Stimulated activated CD4-positive, alpha-beta T cell treated with anti-CD3 and anti-CD28 coated beads, Interleukin-15, amount 100 ng/mL, for 1 hour (primary cell): ENCODE results near the gene KLHDC4.
"Not testable (repeated sequence)": the region's sequence is repeated elsewhere in the genome, so short reads cannot be mapped to it uniquely, and the experiment has no call there.

ENCODE experiments used
- DNase-seq, 2 donors: peaks; one replicate each; pipeline ENCODE4 v3.0.0-alpha.2; 2020; ENCODE audit warnings: low read depth in 1 of 2, low spot score in 1 of 2

Gene KLHDC4

DNA sequence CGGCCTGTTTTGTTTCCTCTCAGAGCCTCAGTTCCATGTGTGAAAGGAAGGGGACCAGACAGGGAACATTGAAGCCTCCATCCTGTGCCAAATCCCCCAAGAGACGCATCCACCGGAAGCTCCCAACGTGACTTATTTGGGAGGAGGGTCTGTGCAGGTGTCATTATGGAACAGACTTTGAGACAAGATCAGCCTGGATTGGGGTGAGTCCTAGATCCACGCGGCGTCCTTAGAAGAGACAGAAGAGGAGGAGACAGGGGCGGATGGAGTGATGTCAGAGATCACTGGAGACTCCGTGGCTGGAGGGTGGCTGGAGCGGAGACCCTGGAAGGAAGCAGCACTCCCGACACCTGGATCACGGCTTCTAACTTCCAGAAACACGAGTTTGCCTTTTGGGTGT lies 80.0 kb downstream of the KLHDC4 start:
- DNase-seq, result no peak

DNA sequence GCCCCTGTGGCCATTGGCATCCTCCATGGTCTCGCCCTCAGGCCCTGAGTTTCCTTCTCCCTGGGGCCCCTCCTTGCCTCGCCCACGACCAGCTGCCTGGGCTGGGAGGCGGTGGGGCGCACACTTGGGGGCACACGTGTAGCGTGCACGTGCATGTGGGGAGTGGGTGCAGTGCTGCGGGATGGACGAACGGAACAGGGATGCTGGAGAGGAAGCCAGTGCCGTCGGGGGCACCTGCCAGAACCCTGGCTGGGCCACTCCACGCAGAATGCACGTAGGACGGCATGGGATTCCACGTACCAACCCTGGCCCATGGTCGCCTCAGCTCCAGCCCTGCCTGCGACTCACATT lies 80.4 kb downstream of the KLHDC4 start:
- no peak for DNase-seq

- no peak for DNase-seq
These were observed 80.9 kb downstream of the KLHDC4 start for GRCh38 chr16:87684711-87685404.

DNA sequence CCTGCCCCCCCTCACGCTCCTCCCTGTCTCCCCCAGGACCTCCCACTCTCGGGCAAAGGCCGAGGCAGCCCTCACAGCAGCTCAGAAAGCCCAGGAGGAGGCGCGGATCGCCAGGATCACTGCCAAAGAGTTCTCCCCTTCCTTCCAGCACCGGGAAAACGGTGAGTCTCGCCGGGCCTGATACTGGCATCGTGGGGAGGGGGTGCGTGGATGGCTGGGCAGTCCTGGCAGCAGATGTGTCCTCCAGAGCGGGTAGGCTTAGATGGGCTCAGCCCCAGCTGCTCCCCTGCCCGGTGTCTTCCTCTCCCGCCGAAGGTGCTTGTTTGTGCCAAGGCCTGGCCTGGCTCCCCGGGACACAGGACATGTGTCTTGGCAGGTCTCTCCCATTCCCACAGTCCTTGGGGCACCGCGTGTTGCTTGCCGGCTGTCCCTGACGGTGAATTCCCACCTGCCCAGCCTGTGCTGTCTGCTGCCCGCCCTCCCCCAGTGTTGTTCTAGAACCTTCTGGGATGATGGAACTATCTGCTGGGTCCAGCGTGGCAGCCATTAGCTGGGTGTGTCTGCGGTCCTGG lies 81.6 kb downstream of the KLHDC4 start:
- DNase-seq, result no peak

GRCh38 chr16:87682852-87683399 lies 82.9 kb downstream of the KLHDC4 start:
- no peak for DNase-seq

GRCh38 chr16:87681981-87682570 lies 83.7 kb downstream of the KLHDC4 start:
- no peak for DNase-seq

DNA sequence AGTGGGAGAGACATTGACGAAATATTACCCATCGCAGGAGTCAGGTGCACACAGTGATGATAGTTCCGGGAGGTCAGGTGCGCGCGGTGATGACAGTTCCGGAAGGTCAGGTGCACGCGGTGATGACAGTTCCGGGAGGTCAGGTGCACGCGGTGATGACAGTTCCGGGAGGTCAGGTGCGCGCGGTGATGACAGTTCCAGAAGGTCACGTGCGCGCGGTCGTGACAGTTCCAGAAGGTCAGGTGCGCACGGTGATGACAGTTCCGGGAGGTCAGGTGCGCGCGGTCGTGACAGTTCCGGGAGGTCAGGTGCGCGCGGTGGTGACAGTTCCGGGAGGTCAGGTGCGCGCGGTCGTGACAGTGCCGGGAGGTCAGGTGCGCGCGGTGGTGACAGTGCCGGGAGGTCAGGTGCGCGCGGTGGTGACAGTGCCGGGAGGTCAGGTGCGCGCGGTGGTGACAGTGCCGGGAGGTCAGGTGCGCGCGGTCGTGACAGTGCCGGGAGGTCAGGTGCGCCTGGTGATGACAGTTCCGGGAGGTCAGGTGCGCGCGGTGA lies 84.7 kb downstream of the KLHDC4 start:
- not testable (repeated sequence) for DNase-seq

DNA sequence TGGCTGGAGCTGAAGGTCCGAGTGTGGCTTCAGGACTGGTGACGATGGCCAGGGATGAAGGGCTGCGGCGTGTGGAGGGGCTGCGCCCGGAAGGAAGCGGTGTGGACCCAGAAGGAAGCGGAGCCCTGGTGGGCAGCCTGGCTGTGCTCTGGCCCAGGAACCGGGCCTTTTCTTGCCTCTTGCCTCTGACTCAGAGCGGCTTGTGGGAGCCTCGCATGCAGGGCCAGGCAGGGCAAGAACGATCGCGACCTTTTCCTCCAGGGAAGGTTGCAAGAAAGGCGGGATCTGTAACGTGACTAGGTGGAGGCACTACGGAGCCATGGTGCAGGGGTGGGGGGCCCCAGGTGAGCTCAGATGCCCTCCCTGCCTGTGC lies 85.5 kb downstream of the KLHDC4 start:
- DNase-seq, result no peak

DNA sequence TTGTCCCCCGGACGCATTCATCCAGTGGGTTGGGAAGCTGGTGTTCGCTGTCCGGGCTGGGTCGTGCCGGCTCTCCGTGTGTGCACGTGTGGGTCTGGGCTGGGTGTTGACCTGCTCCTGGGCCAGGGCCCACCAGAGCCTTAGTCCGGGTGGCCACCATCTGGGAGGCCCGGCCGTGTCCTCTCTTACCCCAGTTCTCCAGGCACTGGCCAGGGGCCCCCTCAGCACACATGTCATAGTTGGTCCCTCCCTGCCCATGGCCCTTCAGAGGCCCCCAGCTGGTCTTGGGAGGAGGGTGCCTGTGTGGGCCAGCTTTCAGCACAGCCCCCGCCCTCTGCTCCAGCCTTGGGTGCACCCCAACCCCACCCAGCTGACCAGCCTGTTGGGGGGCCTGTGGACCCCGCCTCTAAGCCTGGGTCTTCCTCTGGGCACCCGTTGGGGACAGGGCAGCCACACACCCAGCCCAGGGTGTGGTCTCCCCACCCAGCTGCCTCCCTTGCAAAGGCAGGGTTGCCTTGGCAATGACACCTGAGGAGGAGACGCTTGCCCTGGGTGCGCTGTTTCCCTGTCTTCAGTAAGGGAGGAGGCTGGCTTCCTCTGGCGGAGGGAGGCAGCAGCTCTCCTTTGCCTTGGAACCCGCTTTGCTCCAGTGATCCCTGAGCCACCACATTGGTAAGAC lies 86.1 kb downstream of the KLHDC4 start:
- no peak for DNase-seq

DNA sequence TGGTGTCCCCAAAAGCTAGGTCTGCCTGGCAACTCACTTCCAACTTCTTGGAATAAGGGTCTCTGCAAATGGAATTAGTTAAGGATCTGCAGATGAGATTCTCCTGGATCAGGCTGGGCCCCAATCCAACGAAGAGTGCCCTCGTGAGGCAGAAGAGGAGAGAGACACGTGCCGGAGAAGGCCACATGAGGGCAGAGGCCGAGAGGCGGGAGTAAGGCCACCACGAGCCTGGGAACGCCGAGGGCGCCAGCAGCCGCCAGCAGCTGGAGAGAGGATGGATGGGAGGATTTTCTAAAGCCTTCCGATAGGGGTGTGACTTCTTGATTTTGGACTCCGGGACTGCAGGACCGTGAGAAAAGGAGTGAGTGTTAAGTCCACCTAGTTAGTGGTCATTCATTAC lies 87.2 kb downstream of the KLHDC4 start:
- no peak for DNase-seq

- no peak for DNase-seq
These were observed 88.0 kb downstream of the KLHDC4 start for GRCh38 chr16:87677830-87678229.

DNA sequence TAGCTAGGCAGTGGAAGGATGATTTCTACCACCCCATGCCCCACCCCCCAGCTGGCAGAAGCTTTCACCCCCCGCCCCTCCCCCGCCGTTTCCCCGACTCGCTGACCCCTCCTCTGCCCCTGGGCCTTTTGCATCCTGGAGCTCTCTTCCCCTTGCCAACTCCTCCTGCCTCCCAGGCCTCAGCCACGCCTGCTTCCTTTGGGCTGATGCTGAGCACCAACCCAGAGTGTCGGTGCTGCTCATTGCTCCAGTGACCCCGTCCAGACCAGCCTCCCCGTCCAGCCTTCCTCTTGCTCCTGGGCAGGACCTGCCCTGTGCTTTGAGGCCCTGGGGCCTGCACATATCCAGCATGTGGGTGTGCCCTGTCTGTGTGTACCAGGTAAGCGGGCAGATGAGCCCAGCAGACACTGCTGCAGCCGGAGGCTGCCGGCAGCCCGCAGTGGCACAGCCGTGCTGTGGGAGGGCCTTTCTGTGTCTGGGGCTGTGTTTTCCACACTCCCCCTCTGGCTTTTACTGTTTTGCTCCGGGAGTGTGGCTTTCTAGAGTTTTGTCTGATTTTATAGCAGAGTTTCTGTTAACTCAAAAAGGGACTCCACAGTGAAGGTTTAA lies 90.6 kb downstream of the KLHDC4 start:
- no peak for DNase-seq

- DNase-seq, result no peak
These were observed 91.4 kb downstream of the KLHDC4 start for GRCh38 chr16:87674419-87674818.

GRCh38 chr16:87671715-87672270 lies 94.0 kb downstream of the KLHDC4 start:
- DNase-seq, result no peak

GRCh38 chr16:87671221-87671620 lies 94.6 kb downstream of the KLHDC4 start:
- DNase-seq, result no peak

DNA sequence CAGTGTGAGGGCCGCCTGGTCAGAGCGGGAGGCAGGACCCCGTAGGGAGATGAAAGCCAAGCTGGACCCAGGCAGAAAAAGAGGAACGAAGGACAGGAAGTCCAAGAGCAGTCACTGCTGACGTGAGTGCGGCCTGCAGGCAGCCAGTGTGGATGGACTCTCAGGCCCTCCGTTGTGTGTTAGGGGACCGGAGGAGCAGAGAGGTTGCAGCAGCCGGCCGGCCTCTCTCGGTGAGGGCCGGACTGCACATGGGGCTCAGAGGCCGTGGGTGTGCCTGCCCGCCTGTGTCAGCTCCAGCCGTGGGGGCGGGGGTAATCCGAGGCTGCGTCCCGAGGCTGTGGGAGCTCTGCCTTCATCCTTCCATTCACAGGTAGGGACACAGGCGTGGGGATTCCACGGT lies 96.1 kb downstream of the KLHDC4 start:
- no peak for DNase-seq

DNA sequence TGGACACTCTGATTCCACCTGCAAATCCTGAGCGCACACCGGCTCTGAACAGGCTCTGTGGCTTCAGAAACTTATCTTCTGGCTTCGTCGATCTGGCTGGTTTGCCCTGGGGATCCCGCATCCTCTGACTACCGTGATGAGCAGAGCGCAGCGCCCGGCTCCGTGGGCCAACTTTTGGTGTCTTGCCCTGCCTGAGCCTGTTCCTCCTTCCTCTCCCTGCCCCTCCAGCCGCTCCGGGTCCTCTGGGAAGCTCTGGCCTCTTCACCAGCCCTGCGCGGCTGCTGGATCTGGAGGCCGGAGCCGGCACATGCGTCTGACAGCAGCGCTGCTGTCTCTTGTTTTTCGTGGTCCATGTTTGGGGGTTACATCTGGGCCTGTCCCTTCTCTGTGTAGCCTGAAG lies 97.8 kb downstream of the KLHDC4 start:
- no peak for DNase-seq

DNA sequence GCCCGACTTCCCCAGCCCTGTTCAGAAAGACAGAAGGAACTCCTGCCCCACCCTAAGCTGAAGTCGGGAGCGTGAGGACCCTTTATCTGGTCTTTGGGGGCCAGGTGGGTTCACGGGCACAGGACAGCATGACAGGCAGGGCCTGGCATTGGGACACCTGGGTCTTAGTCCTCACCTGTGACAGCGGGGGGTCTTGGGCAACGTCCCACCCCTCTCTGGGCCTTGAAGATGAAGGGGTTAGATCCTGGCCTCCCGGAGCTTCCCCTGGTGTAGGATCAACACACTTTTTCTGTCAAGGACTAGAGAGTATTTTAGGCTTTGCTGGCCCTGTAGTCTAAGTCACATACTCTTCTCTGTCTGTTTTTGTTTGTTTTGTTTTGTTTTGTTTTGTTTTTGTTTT lies 98.3 kb downstream of the KLHDC4 start:
- DNase-seq, result no peak

DNA sequence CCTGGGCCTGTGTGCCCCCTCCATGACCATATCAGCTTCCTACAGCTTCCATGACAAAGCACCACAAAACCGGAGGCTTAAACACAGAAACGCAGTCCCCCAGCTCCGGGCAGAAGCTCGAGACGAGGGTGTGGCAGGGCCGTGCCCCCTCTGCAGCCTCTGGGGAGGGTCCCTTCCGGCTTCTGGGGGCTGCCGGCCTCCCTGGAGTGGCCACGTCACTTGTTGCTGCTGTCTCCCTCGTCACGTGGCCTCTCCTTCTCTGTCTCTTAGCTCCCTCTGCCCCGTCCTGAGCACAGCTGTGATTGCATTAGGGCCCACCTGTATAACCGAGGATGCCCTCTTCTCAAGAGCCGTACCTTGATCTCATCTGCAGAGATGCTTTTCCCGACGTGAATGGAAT lies 98.9 kb downstream of the KLHDC4 start:
- DNase-seq, result no peak

- no peak for DNase-seq
These were observed 100.6 kb downstream of the KLHDC4 start for GRCh38 chr16:87665193-87665592.

GRCh38 chr16:87664792-87665191 lies 101.0 kb downstream of the KLHDC4 start:
- DNase-seq, result no peak
